Urinary bladder (tissue), 4 donors: Measurements from ENCODE around the gene TTYH1. TPM values are rescaled to one million over a fixed set of nuclear protein-coding genes. Genes with fewer than 3 reads are reported as not detected.
"Not testable (repeated sequence)": the region's sequence is repeated elsewhere in the genome, so short reads cannot be mapped to it uniquely, and the experiment has no call there.

Experiments used
- DNase-seq: peaks from one replicate; pipeline ENCODE4 v3.0.0-alpha.2; 2015; ENCODE audit errors: extremely low spot score
- H3K27ac ChIP-seq: one replicate; pipeline ENCODE4 v1.5.1; 2013; ENCODE audit warnings: low read depth, mild to moderate bottlenecking, moderate library complexity
- H3K36me3 ChIP-seq: one replicate; pipeline ENCODE4 v1.6.1; 2013; ENCODE audit warnings: mild to moderate bottlenecking, moderate library complexity; ENCODE audit not compliant: insufficient read depth
- H3K4me1 ChIP-seq: one replicate; pipeline ENCODE4 v1.6.1; 2013; ENCODE audit warnings: mild to moderate bottlenecking, moderate library complexity; ENCODE audit not compliant: insufficient read depth
- H3K4me3 ChIP-seq: one replicate; pipeline ENCODE4 v1.5.1; 2013; ENCODE audit warnings: low read depth, low read length
- WGBS: extraction: QIAGEN DNeasy Blood & Tissue Kit; methylation state at CpG from one replicate; pipeline ENCODE4 v1.1.7; 2013; 5-methylcytosine and 5-hydroxymethylcytosine counted together
- polyA plus RNA-seq: library from polyadenylated mRNA; stranded (reverse); fragments of 200-250 nt; gene quantifications from one replicate; pipeline ENCODE4 v1.2.3, GENCODE V29; 2013
- total RNA-seq: library from RNA; depleted of rRNA; stranded (reverse); fragments of >200 nt; gene quantifications from one replicate; pipeline ENCODE4 v1.2.3, GENCODE V29; 2014
- donor health status: healthy with polysubstance abuse.
- donor health status: healthy.

The TTYH1 gene
- total and polyA plus RNA-seq, 2 donors: 3.6 to 3.7 TPM

DNA sequence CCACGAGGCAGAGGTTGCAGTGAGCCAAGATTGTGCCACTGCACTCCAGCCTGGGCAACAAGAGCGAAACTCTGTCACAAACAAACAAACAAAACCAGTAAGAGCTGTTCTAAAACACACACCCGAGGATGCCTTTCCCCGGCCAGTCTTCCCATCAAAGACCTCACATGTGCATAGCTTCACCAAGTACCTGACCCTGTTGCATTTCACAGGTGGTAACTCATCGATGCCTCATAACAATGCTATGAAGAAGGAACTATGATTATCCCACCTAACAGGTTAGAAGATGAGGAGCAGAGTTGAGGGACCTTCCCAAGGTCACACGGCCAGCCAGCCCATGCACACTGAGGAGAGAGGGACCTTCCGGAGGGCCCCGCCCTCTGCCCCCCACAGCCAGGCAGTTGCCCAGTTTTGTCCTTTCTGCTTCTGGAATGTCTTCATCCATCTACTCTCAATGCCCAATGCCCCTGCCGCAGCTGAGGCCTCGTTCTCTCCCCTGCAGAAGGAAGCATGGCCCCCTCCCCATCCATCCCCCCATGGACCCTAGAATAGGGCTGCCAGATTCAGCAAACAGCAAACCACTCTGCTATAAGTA lies 17.0 kb downstream of the TTYH1 start:
- H3K27ac ChIP-seq: no peak overlapping the region
- H3K4me1 ChIP-seq: no peaks in the 10 kb centered on the region
- no peak overlapping the region for H3K4me3 ChIP-seq
- no peak for DNase-seq
- no peaks in the 10 kb centered on the region for H3K36me3 ChIP-seq
- 73% methylated on average over 10 of the region's 10 CpGs for WGBS

- Histone ChIP-seq H3K27ac (no peak overlapping the region), H3K36me3 (no peaks in the 10 kb centered on the region), H3K4me3 (no peak overlapping the region), H3K4me1 (no peaks in the 10 kb centered on the region)
- no peak for DNase-seq
- WGBS: 93% methylated on average over 5 of the region's 5 CpGs
Observed at GRCh38 chr19:54433697-54434096, 18.4 kb downstream of the TTYH1 start.

DNA sequence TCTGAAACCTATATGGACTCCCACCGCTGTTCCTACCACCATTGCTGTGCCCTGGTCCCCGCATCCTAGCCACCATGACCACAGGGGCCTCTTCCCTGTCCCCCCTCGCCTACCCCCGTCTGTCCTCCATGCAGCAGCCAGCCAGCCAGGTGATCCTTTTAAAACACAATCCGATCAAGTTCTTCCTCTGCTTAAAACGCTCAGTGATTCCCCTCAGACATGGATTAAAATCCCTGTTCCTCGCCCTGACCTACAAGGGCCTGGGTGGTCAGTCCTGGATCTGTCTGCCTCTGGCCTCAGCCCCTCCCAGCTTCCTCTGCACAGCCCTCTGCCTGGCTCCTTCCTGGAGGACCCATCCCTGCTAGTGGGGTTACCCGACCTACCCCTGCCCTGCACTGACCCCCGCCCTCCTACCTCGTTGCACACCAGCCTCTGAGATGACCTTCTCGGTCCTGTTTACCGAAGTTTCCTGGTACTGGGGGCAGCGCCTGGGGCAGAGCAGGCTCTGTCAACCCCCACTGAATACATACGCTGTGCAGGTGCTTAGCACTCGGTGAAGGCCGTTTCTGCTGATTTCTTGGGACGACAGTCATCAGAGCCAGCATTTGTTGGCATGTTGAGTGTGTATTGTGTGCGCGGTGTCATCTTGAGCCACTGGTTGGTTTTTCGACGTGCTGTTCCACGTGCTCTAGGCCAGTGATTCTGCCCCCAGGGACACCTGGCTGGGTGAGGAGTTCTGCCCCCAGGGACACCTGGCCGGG lies 19.0 kb downstream of the TTYH1 start:
- DNase-seq: no peak
- WGBS: 54% methylated on average over 23 of the region's 23 CpGs
- Histone ChIP-seq H3K4me3 (no peak overlapping the region), H3K4me1 (no peaks in the 10 kb centered on the region), H3K36me3 (no peaks in the 10 kb centered on the region), H3K27ac (no peak overlapping the region)

GRCh38 chr19:54434873-54435214 lies 19.6 kb downstream of the TTYH1 start:
- no peak for DNase-seq
- WGBS: 48% methylated on average over 11 of the region's 11 CpGs
- Histone ChIP-seq H3K4me1 (no peaks in the 10 kb centered on the region), H3K36me3 (no peaks in the 10 kb centered on the region), H3K27ac (no peak overlapping the region), H3K4me3 (no peak overlapping the region)

DNA sequence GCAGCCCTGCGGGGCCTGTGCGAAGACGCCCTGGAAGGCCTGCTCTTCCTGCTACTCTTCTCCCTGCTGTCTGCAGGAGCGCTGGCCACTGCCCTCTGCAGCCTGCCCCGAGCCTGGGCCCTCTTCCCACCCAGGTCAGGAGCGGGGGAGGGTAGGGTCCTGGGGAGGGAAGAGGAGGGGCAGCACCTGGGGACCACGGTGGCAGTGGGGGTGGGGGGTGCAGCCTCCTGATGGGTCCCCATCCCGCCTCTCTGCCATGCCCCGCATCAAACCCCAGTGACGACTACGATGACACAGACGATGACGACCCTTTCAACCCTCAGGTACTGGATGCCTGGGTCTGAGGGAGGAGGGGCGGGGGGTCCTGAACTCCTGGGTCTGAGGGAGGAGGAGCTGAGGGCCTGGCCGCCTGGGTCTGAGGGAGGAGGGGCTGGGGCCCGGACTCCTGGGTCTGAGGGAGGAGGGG lies 20.3 kb downstream of the TTYH1 start:
- H3K4me1 ChIP-seq: no peaks in the 10 kb centered on the region
- 23% methylated on average over 16 of the region's 16 CpGs for WGBS
- no peak overlapping the region for H3K4me3 ChIP-seq
- no peak overlapping the region for H3K27ac ChIP-seq
- no peaks in the 10 kb centered on the region for H3K36me3 ChIP-seq
- DNase-seq: no peak

DNA sequence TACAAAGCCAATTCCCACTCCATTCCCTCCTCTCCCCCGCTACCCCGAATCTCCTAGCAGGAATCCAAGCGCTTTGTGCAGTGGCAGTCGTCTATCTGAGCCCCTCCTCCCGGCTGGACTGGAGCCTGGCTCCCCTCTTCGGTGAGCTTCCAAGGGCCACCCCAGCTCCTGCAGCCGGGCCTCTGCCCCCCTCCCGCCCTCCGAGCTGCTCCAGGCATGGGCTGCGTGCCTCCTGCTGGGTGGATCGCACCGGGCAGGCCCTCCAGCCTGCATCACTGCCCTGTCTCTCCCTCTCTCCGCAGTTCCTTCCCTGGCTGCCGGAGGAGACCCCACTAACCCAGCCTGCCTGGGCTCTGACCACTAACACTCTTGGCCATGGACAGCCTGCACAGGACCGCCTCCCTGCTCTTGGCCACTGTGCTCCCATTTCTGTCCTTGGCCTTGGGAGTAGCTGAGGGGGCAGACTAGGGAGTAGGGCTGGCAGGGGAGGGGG lies 20.8 kb downstream of the TTYH1 start:
- Histone ChIP-seq H3K27ac (no peak overlapping the region), H3K4me3 (no peak overlapping the region), H3K36me3 (no peaks in the 10 kb centered on the region), H3K4me1 (no peaks in the 10 kb centered on the region)
- WGBS: 30% methylated on average over 15 of the region's 15 CpGs
- no peak for DNase-seq

- 68% methylated on average over 10 of the region's 10 CpGs for WGBS
- Histone ChIP-seq H3K4me1 (no peaks in the 10 kb centered on the region), H3K36me3 (no peaks in the 10 kb centered on the region), H3K27ac (no peak overlapping the region), H3K4me3 (no peak overlapping the region)
- no peak for DNase-seq
Observed at GRCh38 chr19:54436628-54437252, 21.5 kb downstream of the TTYH1 start.

- no peak for DNase-seq
- H3K36me3 ChIP-seq: no peaks in the 10 kb centered on the region
- no peak overlapping the region for H3K4me3 ChIP-seq
- WGBS: 65% methylated on average over 15 of the region's 15 CpGs
- H3K4me1 ChIP-seq: no peaks in the 10 kb centered on the region
- no peak overlapping the region for H3K27ac ChIP-seq
Observed at GRCh38 chr19:54439174-54439851, 24.0 kb downstream of the TTYH1 start.

GRCh38 chr19:54440641-54441040 lies 25.4 kb downstream of the TTYH1 start:
- H3K4me1 ChIP-seq: no peaks in the 10 kb centered on the region
- 93% methylated on average over 5 of the region's 5 CpGs for WGBS
- H3K4me3 ChIP-seq: no peak overlapping the region
- no peak for DNase-seq
- H3K27ac ChIP-seq: no peak overlapping the region
- H3K36me3 ChIP-seq: peaks cover 2% of the 10 kb centered on the region

GRCh38 chr19:54444737-54445136 lies 29.5 kb downstream of the TTYH1 start:
- Histone ChIP-seq H3K4me1 (no peaks in the 10 kb centered on the region), H3K36me3 (peaks cover 2% of the 10 kb centered on the region), H3K27ac (no peak overlapping the region), H3K4me3 (no peak overlapping the region)
- WGBS: 86% methylated on average over 7 of the region's 7 CpGs
- no peak for DNase-seq

- H3K36me3 ChIP-seq, H3K27ac ChIP-seq, DNase-seq, H3K4me3 ChIP-seq, H3K4me1 ChIP-seq: not testable (repeated sequence)
- WGBS: 91% methylated on average over 15 of the region's 15 CpGs
Observed at GRCh38 chr19:54446349-54446748, 31.1 kb downstream of the TTYH1 start.

- whole genome bisulfite sequencing: under 1% methylated on average over 34 of the region's 34 CpGs
- DNase-seq: no peak
Observed at GRCh38 chr19:54448040-54448773, 32.9 kb downstream of the TTYH1 start.

More at GRCh38 chr19:54448040-54448773, 32.9 kb downstream of the TTYH1 start:
- Histone ChIP-seq H3K36me3 (peaks cover 2% of the 10 kb centered on the region), H3K4me1 (no peaks in the 10 kb centered on the region), H3K4me3 (peak overlapping the region; percentile 82), H3K27ac (peak overlapping the region; percentile 72)
